Esophagus squamous epithelium (tissue), 5 donors: Measurements from ENCODE around the gene PRPF38A. TPM values are rescaled to one million over a fixed set of nuclear protein-coding genes. Genes with fewer than 3 reads are reported as not detected.

Experiments
- DNase-seq: peaks from one replicate; lab custom pipeline; 2025; lab: John Stamatoyannopoulos, UW
- H3K27ac ChIP-seq, 4 donors: fragments of 200-600 bp; sonication (generic); one replicate each; pipeline ENCODE4 v1.5.1; 2016 to 2019; ENCODE audit warnings: mild to moderate bottlenecking in 1 of 4
- H3K27me3 ChIP-seq, 4 donors: fragments of 200-600 bp; sonication (generic); 1 replicate in 3 of 4; 2 replicates in 1 of 4; pipeline versions ENCODE4 v1.5.1 to v1.6.0; 2017 to 2021; ENCODE audit warnings: antibody characterized with exemption in 1 of 4
- H3K36me3 ChIP-seq, 3 donors: fragments of 200-600 bp; sonication (generic); one replicate each; pipeline ENCODE4 v1.5.1; 2016 to 2019
- H3K4me1 ChIP-seq, 3 donors: fragments of 200-600 bp; sonication (generic); one replicate each; pipeline ENCODE4 v1.5.1; 2017 to 2019
- H3K4me3 ChIP-seq, 4 donors: fragments of 200-600 bp; sonication (generic); 1 replicate in 3 of 4; 2 replicates in 1 of 4; pipeline ENCODE4 v1.5.1; 2016 to 2019; ENCODE audit warnings: mild to moderate bottlenecking in 2 of 4, moderate library complexity in 1 of 4
- H3K9me3 ChIP-seq, 3 donors: fragments of 200-600 bp; sonication (generic); one replicate each; pipeline ENCODE4 v1.5.1; 2016 to 2019
- POLR2A ChIP-seq, 4 donors: fragments of 450-650 bp; IDR thresholded peaks; one replicate each; pipeline ENCODE4 v1.6.1; 2017; ENCODE audit warnings: antibody characterized with exemption in 4 of 4, mild to moderate bottlenecking in 4 of 4, moderate library complexity in 3 of 4
- WGBS, 2 donors: methylation state at CpG; one replicate each; pipeline ENCODE4 v1.1.5; 2018; 5-methylcytosine and 5-hydroxymethylcytosine counted together
- intact Hi-C: fragments of 100-400 bp; cut with DNase I; formaldehyde crosslinking; loops from one replicate; pipeline ENCODE4 v1.15.0; 2022
- total RNA-seq, 4 donors: library from RNA; depleted of rRNA; stranded (reverse); fragments of >200 nt; gene quantifications; one replicate each; pipeline ENCODE4 v1.1.0, GENCODE V29; 2016
- TF ChIP-seq, protein P1 (sequence below), 6 experiments: fragments of 450-650 bp in 4 of 6; fragments of 200-600 bp in 2 of 6; sonication (generic) in 2 of 6; IDR thresholded peaks; one replicate each; pipeline ENCODE4 v1.5.1; 2016 to 2019; ENCODE audit warnings: antibody characterized with exemption in 6 of 6, mild to moderate bottlenecking in 4 of 6, moderate library complexity in 4 of 6
- donor health status: DM: yes; HTN: yes; CAD: no.

Gene PRPF38A
- total RNA-seq, 4 donors from 2014 or later: 9.6 to 18.1 (median 14.6) TPM

- H3K9me3 ChIP-seq: no peaks in the 10 kb centered on the region
- H3K27me3 ChIP-seq: no peaks in the 10 kb centered on the region
- 81 to 85% methylated on average over 2 of the region's 2 CpGs for WGBS, 2 donors
- H3K4me1 ChIP-seq: no peaks in the 10 kb centered on the region
- H3K36me3 ChIP-seq: peaks cover 6 to 100% (median 49%) of the 10 kb centered on the region in 3 donors
- H3K27ac ChIP-seq: no peak overlapping the region
- TF ChIP-seq, protein P1, sequence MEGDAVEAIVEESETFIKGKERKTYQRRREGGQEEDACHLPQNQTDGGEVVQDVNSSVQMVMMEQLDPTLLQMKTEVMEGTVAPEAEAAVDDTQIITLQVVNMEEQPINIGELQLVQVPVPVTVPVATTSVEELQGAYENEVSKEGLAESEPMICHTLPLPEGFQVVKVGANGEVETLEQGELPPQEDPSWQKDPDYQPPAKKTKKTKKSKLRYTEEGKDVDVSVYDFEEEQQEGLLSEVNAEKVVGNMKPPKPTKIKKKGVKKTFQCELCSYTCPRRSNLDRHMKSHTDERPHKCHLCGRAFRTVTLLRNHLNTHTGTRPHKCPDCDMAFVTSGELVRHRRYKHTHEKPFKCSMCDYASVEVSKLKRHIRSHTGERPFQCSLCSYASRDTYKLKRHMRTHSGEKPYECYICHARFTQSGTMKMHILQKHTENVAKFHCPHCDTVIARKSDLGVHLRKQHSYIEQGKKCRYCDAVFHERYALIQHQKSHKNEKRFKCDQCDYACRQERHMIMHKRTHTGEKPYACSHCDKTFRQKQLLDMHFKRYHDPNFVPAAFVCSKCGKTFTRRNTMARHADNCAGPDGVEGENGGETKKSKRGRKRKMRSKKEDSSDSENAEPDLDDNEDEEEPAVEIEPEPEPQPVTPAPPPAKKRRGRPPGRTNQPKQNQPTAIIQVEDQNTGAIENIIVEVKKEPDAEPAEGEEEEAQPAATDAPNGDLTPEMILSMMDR (IDR thresholded peaks at IDR 0.05): no peak
- no peak for TF ChIP-seq POLR2A (IDR thresholded peaks at IDR 0.05)
- intact Hi-C loops: no loop called here
- no peak overlapping the region for H3K4me3 ChIP-seq
- no peak for DNase-seq
These were observed 12.4 kb downstream of the PRPF38A start for GRCh38 chr1:52416811-52417210.

DNA sequence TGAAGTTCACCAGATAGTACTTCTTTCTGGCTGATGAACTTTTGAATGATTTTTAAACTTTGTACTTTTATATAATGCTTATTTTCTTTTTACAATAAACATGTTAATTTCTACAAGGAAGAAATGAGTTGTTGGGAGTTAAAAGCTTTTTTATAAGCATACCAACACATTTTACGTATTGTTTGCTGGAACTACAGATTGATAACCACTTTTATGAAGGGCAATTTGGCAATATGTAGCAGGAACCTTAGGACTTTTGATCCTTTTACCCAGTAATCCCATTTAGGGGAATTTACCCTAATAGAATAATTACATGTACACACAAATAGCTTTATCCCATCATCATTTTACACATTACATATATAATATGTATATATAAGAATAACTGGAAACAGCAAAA, 16.3 kb downstream of the PRPF38A start:
- intact Hi-C loops: loop anchor here (10.0 kb wide), 1 partner anchor 264 kb away; no protein-coding TSS in a partner anchor
- TF ChIP-seq, protein P1 (IDR thresholded peaks at IDR 0.05): no peak
- no peak for TF ChIP-seq POLR2A (IDR thresholded peaks at IDR 0.05)
- Histone ChIP-seq H3K9me3 (no peaks in the 10 kb centered on the region), H3K27ac (no peak overlapping the region), H3K27me3 (no peaks in the 10 kb centered on the region), H3K36me3 (peaks cover 0 to 94% (median 20%) of the 10 kb centered on the region in 3 donors), H3K4me3 (no peak overlapping the region), H3K4me1 (no peaks in the 10 kb centered on the region)
- DNase-seq: no peak
- 94 to 96% methylated on average over 1 of the region's 1 CpG for WGBS, 2 donors

GRCh38 chr1:52423055-52423454, 18.7 kb downstream of the PRPF38A start:
- Histone ChIP-seq H3K9me3 (no peaks in the 10 kb centered on the region), H3K27ac (no peak overlapping the region), H3K4me3 (no peak overlapping the region), H3K4me1 (peaks cover 0 to 11% (median 0%) of the 10 kb centered on the region in 3 donors), H3K36me3 (peaks cover 0 to 89% (median 12%) of the 10 kb centered on the region in 3 donors), H3K27me3 (no peaks in the 10 kb centered on the region)
- WGBS, 2 donors: 97 to 98% methylated on average over 2 of the region's 2 CpGs
- TF ChIP-seq, protein P1 (IDR thresholded peaks at IDR 0.05): no peak
- no peak for TF ChIP-seq POLR2A (IDR thresholded peaks at IDR 0.05)
- intact Hi-C loops: loop anchor here (10.0 kb wide), 1 partner anchor 262 kb away; no protein-coding TSS in a partner anchor
- DNase-seq: no peak

- DNase-seq: no peak
- Histone ChIP-seq H3K36me3 (peaks cover 0 to 88% (median 12%) of the 10 kb centered on the region in 3 donors), H3K4me3 (no peak overlapping the region), H3K27ac (no peak overlapping the region), H3K4me1 (peaks cover 0 to 11% (median 0%) of the 10 kb centered on the region in 3 donors), H3K9me3 (no peaks in the 10 kb centered on the region), H3K27me3 (no peaks in the 10 kb centered on the region)
- no peak for TF ChIP-seq POLR2A (IDR thresholded peaks at IDR 0.05)
- TF ChIP-seq, protein P1 (IDR thresholded peaks at IDR 0.05): no peak
- WGBS, 2 donors: 54 to 64% methylated on average over 9 of the region's 9 CpGs
- intact Hi-C loops: loop anchor here (10.0 kb wide), 1 partner anchor 261 kb away; no protein-coding TSS in a partner anchor
These were observed 19.4 kb downstream of the PRPF38A start for GRCh38 chr1:52423771-52424170.

DNA sequence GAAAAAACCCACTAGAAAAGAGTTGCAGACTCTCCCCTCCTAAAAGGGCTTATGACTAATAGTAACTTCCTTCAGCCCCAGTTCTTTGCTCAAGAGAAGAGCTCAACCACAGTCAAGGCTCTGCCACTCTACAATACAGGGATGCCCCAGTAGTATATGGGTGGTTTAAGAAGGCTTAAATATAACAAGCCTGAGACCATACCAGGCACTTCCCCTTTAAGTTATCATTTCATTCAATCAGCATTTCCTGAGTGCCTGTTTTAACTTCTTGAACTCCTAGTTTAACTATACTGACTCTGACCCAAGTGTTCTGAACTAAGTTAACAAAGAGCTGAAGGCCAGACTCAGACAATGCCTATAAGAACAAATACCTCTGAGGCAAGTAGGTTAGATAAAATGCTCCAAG, 19.8 kb downstream of the PRPF38A start:
- H3K36me3 ChIP-seq: peaks cover 0 to 86% (median 12%) of the 10 kb centered on the region in 3 donors
- peak overlapping the region in 1 of 4 donors; percentile 33 for H3K27ac ChIP-seq

More for the DNA sequence above, 19.8 kb downstream of the PRPF38A start:
- Histone ChIP-seq H3K9me3 (no peaks in the 10 kb centered on the region), H3K4me1 (peaks cover 0 to 11% (median 0%) of the 10 kb centered on the region in 3 donors), H3K27me3 (no peaks in the 10 kb centered on the region), H3K4me3 (no peak overlapping the region)
- intact Hi-C loops: loop anchor here (10.0 kb wide), 1 partner anchor 261 kb away; no protein-coding TSS in a partner anchor
- no peak for TF ChIP-seq POLR2A (IDR thresholded peaks at IDR 0.05)
- TF ChIP-seq, protein P1 (IDR thresholded peaks at IDR 0.05): no peak
- no peak for DNase-seq
